ENCODE data around the gene GOLGA6A. TPM values are rescaled to one million over a fixed set of nuclear protein-coding genes. Genes with fewer than 3 reads are reported as not detected.
A peak's percentile ranks its signal among the peaks of the same experiment; 100 is the strongest.
"Not testable (repeated sequence)": the region's sequence is repeated elsewhere in the genome, so short reads cannot be mapped to it uniquely, and the experiment has no call there.

GOLGA6A gene
- polyA plus RNA-seq, 4 donors = 0.01 to 0.12 TPM; not detected in 2

DNA sequence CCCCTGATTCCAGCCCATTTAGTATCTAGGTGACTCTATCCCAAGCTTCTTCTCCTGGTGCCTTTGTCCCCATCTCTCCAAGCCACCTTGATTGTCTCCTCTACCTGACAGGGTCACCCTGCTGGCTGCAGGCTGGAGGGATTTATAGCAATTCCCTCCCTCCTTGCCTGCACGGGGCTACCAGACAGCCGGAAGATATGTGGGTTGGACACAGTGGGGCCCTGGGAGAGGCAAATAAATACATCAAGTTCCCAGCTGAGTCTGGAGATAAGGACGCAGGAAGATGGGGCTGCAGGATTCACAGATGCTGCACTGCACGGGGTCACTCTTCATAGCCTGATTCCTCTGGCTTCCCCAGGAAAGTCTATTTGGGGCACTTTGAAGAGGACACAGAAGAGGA, 38.7 kb upstream of the GOLGA6A start:
- Histone ChIP-seq H3K27ac (ENCODE audit: low read depth in 1 of 3, low read length in 2 of 3) (no peak overlapping the region), H3K4me1 (ENCODE audit: control insufficient read depth in 3 of 3, insufficient read depth in 2 of 3, low read depth in 1 of 3, low read length in 2 of 3) (no peaks in the 10 kb centered on the region), H3K36me3 (ENCODE audit: control insufficient read depth in 3 of 3, insufficient read depth in 2 of 3, low read depth in 1 of 3, low read length in 3 of 3) (no peaks in the 10 kb centered on the region), H3K27me3 (ENCODE audit: control insufficient read depth in 3 of 3, insufficient read depth in 3 of 3, low read length in 3 of 3) (peaks cover 0 to 40% (median 6%) of the 10 kb centered on the region in 3 donors), H3K4me3 (ENCODE audit: low read depth in 1 of 3, low read length in 3 of 3) (no peak overlapping the region), H3K9me3 (ENCODE audit: control insufficient read depth in 2 of 2, insufficient read depth in 1 of 2, low read depth in 1 of 2, low read length in 1 of 2) (no peaks in the 10 kb centered on the region)
- WGBS, 3 donors = 11 to 18% (median 15%) methylated on average over 4 of the region's 4 CpGs
- no peak for FAIRE-seq
- DNase-seq = no peak

- DNase-seq (no peak), FAIRE-seq (no peak)
- H3K36me3 ChIP-seq (ENCODE audit: control insufficient read depth in 3 of 3, insufficient read depth in 2 of 3, low read depth in 1 of 3, low read length in 3 of 3) = no peaks in the 10 kb centered on the region
- no peak overlapping the region for H3K27ac ChIP-seq (ENCODE audit: low read depth in 1 of 3, low read length in 2 of 3)
- H3K27me3 ChIP-seq (ENCODE audit: control insufficient read depth in 3 of 3, insufficient read depth in 3 of 3, low read length in 3 of 3) = peaks cover 0 to 34% (median 6%) of the 10 kb centered on the region in 3 donors
- H3K4me1 ChIP-seq (ENCODE audit: control insufficient read depth in 3 of 3, insufficient read depth in 2 of 3, low read depth in 1 of 3, low read length in 2 of 3) = no peaks in the 10 kb centered on the region
- no peaks in the 10 kb centered on the region for H3K9me3 ChIP-seq (ENCODE audit: control insufficient read depth in 2 of 2, insufficient read depth in 1 of 2, low read depth in 1 of 2, low read length in 1 of 2)
- 59 to 75% (median 62%) methylated on average over 6 of the region's 6 CpGs for WGBS, 3 donors
- H3K4me3 ChIP-seq (ENCODE audit: low read depth in 1 of 3, low read length in 3 of 3) = no peak overlapping the region
Observed at GRCh38 chr15:74120426-74120825, 38.1 kb upstream of the GOLGA6A start.

GRCh38 chr15:74109713-74110112, 27.4 kb upstream of the GOLGA6A start:
- no peak overlapping the region for H3K27ac ChIP-seq (ENCODE audit: low read depth in 1 of 3, low read length in 2 of 3)
- no peaks in the 10 kb centered on the region for H3K4me1 ChIP-seq (ENCODE audit: control insufficient read depth in 3 of 3, insufficient read depth in 2 of 3, low read depth in 1 of 3, low read length in 2 of 3)
- FAIRE-seq = no peak
- no peaks in the 10 kb centered on the region for H3K27me3 ChIP-seq (ENCODE audit: control insufficient read depth in 3 of 3, insufficient read depth in 3 of 3, low read length in 3 of 3)
- no peaks in the 10 kb centered on the region for H3K9me3 ChIP-seq (ENCODE audit: control insufficient read depth in 2 of 2, insufficient read depth in 1 of 2, low read depth in 1 of 2, low read length in 1 of 2)
- no peak overlapping the region for H3K4me3 ChIP-seq (ENCODE audit: low read depth in 1 of 3, low read length in 3 of 3)
- no peak for DNase-seq
- WGBS, 3 donors = 63 to 77% (median 64%) methylated on average over 7 of the region's 7 CpGs
- H3K36me3 ChIP-seq (ENCODE audit: control insufficient read depth in 3 of 3, insufficient read depth in 2 of 3, low read depth in 1 of 3, low read length in 3 of 3) = no peaks in the 10 kb centered on the region

DNA sequence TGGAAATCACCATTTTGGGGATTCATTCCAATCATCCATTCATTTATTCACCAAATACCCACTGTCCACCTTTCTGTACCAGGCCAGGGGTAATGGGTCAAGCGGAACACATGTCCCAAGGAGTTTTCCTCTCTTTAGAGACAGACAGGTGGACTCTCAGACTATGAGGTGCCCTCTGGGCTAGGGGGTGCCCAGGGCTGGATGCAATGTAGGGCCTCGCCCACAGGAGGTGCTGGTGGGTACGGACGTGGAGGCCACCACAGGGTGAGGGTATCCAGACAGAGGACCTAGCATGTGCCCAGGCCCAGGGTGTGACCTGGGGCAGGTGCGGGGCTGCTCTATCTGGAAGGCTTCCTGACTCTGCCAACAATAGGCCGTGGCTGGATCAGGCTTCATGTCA, 26.3 kb upstream of the GOLGA6A start:
- H3K4me1 ChIP-seq (ENCODE audit: control insufficient read depth in 3 of 3, insufficient read depth in 2 of 3, low read depth in 1 of 3, low read length in 2 of 3); DNase-seq; H3K27me3 ChIP-seq (ENCODE audit: control insufficient read depth in 3 of 3, insufficient read depth in 3 of 3, low read length in 3 of 3); FAIRE-seq; H3K9me3 ChIP-seq (ENCODE audit: control insufficient read depth in 2 of 2, insufficient read depth in 1 of 2, low read depth in 1 of 2, low read length in 1 of 2); H3K36me3 ChIP-seq (ENCODE audit: control insufficient read depth in 3 of 3, insufficient read depth in 2 of 3, low read depth in 1 of 3, low read length in 3 of 3); H3K4me3 ChIP-seq (ENCODE audit: low read depth in 1 of 3, low read length in 3 of 3); H3K27ac ChIP-seq (ENCODE audit: low read depth in 1 of 3, low read length in 2 of 3): not testable (repeated sequence)
- 57 to 78% (median 69%) methylated on average over 5 to 6 of the region's 6 CpGs for WGBS, 3 donors

GRCh38 chr15:74108111-74108510, 25.8 kb upstream of the GOLGA6A start:
- 50 to 77% (median 62%) methylated on average over 5 of the region's 5 CpGs for WGBS, 3 donors
- no peaks in the 10 kb centered on the region for H3K27me3 ChIP-seq (ENCODE audit: control insufficient read depth in 3 of 3, insufficient read depth in 3 of 3, low read length in 3 of 3)
- no peak overlapping the region for H3K4me3 ChIP-seq (ENCODE audit: low read depth in 1 of 3, low read length in 3 of 3)
- no peaks in the 10 kb centered on the region for H3K9me3 ChIP-seq (ENCODE audit: control insufficient read depth in 2 of 2, insufficient read depth in 1 of 2, low read depth in 1 of 2, low read length in 1 of 2)
- no peaks in the 10 kb centered on the region for H3K36me3 ChIP-seq (ENCODE audit: control insufficient read depth in 3 of 3, insufficient read depth in 2 of 3, low read depth in 1 of 3, low read length in 3 of 3)
- FAIRE-seq (no peak), DNase-seq (no peak)
- no peaks in the 10 kb centered on the region for H3K4me1 ChIP-seq (ENCODE audit: control insufficient read depth in 3 of 3, insufficient read depth in 2 of 3, low read depth in 1 of 3, low read length in 2 of 3)
- no peak overlapping the region for H3K27ac ChIP-seq (ENCODE audit: low read depth in 1 of 3, low read length in 2 of 3)

DNA sequence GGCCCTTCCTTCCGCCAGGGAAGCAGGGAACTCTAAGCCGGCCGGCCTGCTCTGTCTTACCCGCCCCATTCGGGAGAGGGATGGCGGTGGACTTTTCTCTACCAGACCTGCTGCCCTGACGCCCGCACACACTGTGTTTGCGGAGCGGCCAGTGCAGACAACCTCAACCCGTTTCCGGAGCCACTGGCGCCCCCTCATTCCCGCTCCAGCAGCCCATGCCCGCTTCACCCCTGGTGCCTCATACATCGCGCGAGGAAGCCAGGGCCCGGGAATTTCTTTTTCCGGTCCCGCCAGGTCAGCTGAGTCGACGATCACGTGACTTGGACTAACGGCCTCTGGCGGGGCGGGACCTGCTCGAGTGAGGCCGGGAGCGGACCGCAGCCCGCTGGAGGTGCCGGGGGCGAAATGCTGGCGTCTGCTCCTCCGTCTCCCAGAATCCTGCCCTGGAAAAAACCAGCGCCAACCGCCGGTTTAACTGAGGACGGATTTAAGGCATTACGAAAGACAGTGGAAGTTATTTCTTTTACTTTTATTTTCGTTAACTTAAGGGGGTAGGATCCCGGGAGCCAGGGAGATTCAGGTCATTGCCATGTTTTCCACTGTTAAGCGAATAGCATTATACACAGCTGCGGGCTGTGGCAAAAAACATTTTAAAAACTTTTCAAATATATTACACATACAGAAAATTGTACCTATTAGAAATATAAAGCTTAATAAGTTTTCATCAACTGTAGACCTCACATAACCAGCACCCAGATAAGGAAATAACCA, 17.8 kb upstream of the GOLGA6A start:
- Histone ChIP-seq H3K4me3 (ENCODE audit: low read depth in 1 of 3, low read length in 3 of 3) (peak overlapping the region; percentile 31 to 52 (median 47)), H3K27ac (ENCODE audit: low read depth in 1 of 3, low read length in 2 of 3) (peak overlapping the region in 1 of 3 donors; percentile 66)
- H3K9me3 ChIP-seq (ENCODE audit: control insufficient read depth in 2 of 2, insufficient read depth in 1 of 2, low read depth in 1 of 2, low read length in 1 of 2); H3K27me3 ChIP-seq (ENCODE audit: control insufficient read depth in 3 of 3, insufficient read depth in 3 of 3, low read length in 3 of 3); H3K4me1 ChIP-seq (ENCODE audit: control insufficient read depth in 3 of 3, insufficient read depth in 2 of 3, low read depth in 1 of 3, low read length in 2 of 3); FAIRE-seq; H3K36me3 ChIP-seq (ENCODE audit: control insufficient read depth in 3 of 3, insufficient read depth in 2 of 3, low read depth in 1 of 3, low read length in 3 of 3): not testable (repeated sequence)
- peak; percentile 86 to 91 for DNase-seq
- 4 to 5% (median 4%) methylated on average over 27 to 34 of the region's 45 CpGs for WGBS, 3 donors

- not testable (repeated sequence) for H3K27me3 ChIP-seq (ENCODE audit: control insufficient read depth in 3 of 3, insufficient read depth in 3 of 3, low read length in 3 of 3); H3K36me3 ChIP-seq (ENCODE audit: control insufficient read depth in 3 of 3, insufficient read depth in 2 of 3, low read depth in 1 of 3, low read length in 3 of 3); DNase-seq; FAIRE-seq; H3K4me1 ChIP-seq (ENCODE audit: control insufficient read depth in 3 of 3, insufficient read depth in 2 of 3, low read depth in 1 of 3, low read length in 2 of 3); H3K9me3 ChIP-seq (ENCODE audit: control insufficient read depth in 2 of 2, insufficient read depth in 1 of 2, low read depth in 1 of 2, low read length in 1 of 2); H3K4me3 ChIP-seq (ENCODE audit: low read depth in 1 of 3, low read length in 3 of 3); H3K27ac ChIP-seq (ENCODE audit: low read depth in 1 of 3, low read length in 2 of 3)
- WGBS, 3 donors = no CpG with 5 or more reads among the region's 27 CpGs
Observed at GRCh38 chr15:74096753-74097474, 14.6 kb upstream of the GOLGA6A start.

GRCh38 chr15:74095610-74096009, 13.3 kb upstream of the GOLGA6A start:
- not testable (repeated sequence) for H3K27ac ChIP-seq (ENCODE audit: low read depth in 1 of 3, low read length in 2 of 3); H3K4me1 ChIP-seq (ENCODE audit: control insufficient read depth in 3 of 3, insufficient read depth in 2 of 3, low read depth in 1 of 3, low read length in 2 of 3); H3K27me3 ChIP-seq (ENCODE audit: control insufficient read depth in 3 of 3, insufficient read depth in 3 of 3, low read length in 3 of 3); DNase-seq; FAIRE-seq; H3K4me3 ChIP-seq (ENCODE audit: low read depth in 1 of 3, low read length in 3 of 3); H3K9me3 ChIP-seq (ENCODE audit: control insufficient read depth in 2 of 2, insufficient read depth in 1 of 2, low read depth in 1 of 2, low read length in 1 of 2); H3K36me3 ChIP-seq (ENCODE audit: control insufficient read depth in 3 of 3, insufficient read depth in 2 of 3, low read depth in 1 of 3, low read length in 3 of 3)
- WGBS, 3 donors = 72 to 80% (median 78%) methylated on average over 4 to 8 of the region's 10 CpGs

Data from small intestine (tissue), 7 donors.